Cardiac atrium fibroblast (primary cell): ENCODE data around the gene NEUROD4. TPM values are rescaled to one million over a fixed set of nuclear protein-coding genes. Genes with fewer than 3 reads are reported as not detected.

Experiments
- total RNA-seq: library from RNA; depleted of rRNA; stranded (reverse); fragments of >200 nt; gene quantifications from 2 replicates; pipeline ENCODE4 v1.2.3, GENCODE V29; 2015

The NEUROD4 gene, protein sequence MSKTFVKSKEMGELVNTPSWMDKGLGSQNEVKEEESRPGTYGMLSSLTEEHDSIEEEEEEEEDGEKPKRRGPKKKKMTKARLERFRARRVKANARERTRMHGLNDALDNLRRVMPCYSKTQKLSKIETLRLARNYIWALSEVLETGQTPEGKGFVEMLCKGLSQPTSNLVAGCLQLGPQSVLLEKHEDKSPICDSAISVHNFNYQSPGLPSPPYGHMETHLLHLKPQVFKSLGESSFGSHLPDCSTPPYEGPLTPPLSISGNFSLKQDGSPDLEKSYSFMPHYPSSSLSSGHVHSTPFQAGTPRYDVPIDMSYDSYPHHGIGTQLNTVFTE
- not detected in 2 replicates for total RNA-seq

DNA sequence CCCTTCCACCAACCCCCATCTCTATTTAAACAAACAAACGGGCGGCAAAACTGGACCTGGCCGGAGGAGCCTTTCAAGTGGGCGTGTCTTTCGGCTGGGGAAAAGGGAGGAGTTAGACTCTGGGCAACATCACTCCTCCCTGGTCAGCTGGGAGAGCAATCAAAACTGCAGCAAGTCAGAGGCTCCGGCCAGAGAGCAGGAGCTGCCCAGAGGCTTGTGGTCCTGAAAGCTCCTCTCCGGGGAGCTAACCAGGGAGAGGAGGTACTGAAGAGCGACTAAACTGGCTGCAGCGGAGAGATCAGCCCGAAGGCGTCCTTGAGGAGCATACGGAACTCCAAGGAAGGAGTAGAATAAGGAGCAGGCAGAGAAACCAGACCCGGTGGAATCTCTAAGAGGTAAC is at the start of gene NEUROD4:
Gene NEUROD4, plus strand, starts transcription at position 191 of the 400 bp plus-strand sequence. CDS start 6,466 bp downstream, outside the sequence.

DNA sequence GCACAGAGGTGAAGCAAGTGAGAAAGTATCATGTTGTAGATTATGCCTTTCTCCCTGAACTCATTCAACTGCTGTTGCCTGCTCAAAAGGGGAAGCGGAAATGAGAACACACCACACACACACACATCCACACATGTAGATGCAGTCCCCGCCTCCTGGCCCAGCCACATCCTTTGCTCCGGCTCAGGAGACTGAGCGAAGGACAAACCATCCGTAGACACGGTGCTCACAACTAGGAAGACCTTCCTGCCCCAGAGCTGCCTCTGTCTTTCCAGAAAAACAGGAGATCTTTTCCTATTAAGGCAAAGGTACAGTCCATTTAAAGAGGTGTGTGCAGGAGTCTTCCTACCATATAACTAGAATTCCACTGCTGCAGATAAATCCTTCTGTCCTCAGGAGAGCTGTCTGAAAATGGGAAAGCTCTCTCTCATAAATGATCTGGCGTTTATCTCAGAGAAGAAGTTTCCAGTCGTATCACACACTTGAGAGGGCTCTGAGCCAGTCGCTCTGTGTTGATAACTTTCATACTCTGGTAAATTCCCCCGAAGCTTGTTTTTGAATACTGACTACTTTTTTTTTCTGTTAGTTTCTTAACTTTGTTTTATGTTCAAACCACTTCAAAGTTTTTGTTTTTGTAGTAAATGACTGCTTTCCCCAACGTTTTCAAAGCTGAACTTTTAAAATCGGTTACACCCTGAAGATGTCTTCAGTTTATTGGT is 35.0 kb upstream of the NEUROD4 start, which contains the start of gene TESPA1:
Gene TESPA1, minus strand, starts transcription at position 105 of the 719 bp plus-strand sequence. CDS start 10,200 bp downstream, outside the sequence.

Other genes starting within 250 kb of the NEUROD4 start
- gene MUCL1, start 165.5 kb upstream of the NEUROD4 start, total RNA-seq, result not detected in 2 replicates
- gene TESPA1, start 35.2 kb upstream of the NEUROD4 start, total RNA-seq, result not detected in 2 replicates
- not detected in 2 replicates for gene OR9K2, start 106.4 kb downstream of the NEUROD4 start, total RNA-seq
- gene OR10A7, start 201.1 kb downstream of the NEUROD4 start, total RNA-seq, result not detected in 2 replicates
- not detected in 2 replicates for gene OR6C74, start 224.6 kb downstream of the NEUROD4 start, total RNA-seq